BLaER1 treated with 17β-estradiol and CSF1 and Interleukin-3, amounts not matched to agents 10 nM and 100 nM (cell line): ENCODE measurements around the gene NKX6-2.
A peak's percentile ranks its signal among the peaks of the same experiment; 100 is the strongest.

Experiments
- H3K27ac ChIP-seq, 11 experiments: shearing (Covaris generic); formaldehyde crosslinking; 2 replicates each; pipeline ENCODE4 v1.8.1; 2022
- H3K27me3 ChIP-seq, 11 experiments: shearing (Covaris generic); formaldehyde crosslinking; 2 replicates each; pipeline ENCODE4 v1.8.1; 2022
- H3K36me3 ChIP-seq, 11 experiments: shearing (Covaris generic); formaldehyde crosslinking; 2 replicates each; pipeline ENCODE4 v1.8.1; 2022
- H3K4me1 ChIP-seq, 10 experiments: shearing (Covaris generic); formaldehyde crosslinking; 2 replicates each; pipeline ENCODE4 v1.8.1; 2022
- H3K4me2 ChIP-seq, 11 experiments: shearing (Covaris generic); formaldehyde crosslinking; 2 replicates each; pipeline ENCODE4 v1.8.1; 2022
- H3K4me3 ChIP-seq, 10 experiments: shearing (Covaris generic); formaldehyde crosslinking; 2 replicates each; pipeline ENCODE4 v1.8.1; 2022
- H3K9ac ChIP-seq, 11 experiments: shearing (Covaris generic); formaldehyde crosslinking; 2 replicates each; pipeline ENCODE4 v1.8.1; 2022
- H3K9me3 ChIP-seq, 11 experiments: shearing (Covaris generic); formaldehyde crosslinking; replicated peaks in 1 of 11; 2 replicates each; pipeline ENCODE4 v1.8.1; 2022
- H4K20me1 ChIP-seq, 11 experiments: shearing (Covaris generic); formaldehyde crosslinking; 2 replicates each; pipeline ENCODE4 v1.8.1; 2022
- Cebpa-rat ChIP-seq, 11 experiments: shearing (Covaris generic); IDR thresholded peaks; 2 replicates each; pipeline ENCODE4 v1.8.1; 2022

NKX6-2 gene

DNA sequence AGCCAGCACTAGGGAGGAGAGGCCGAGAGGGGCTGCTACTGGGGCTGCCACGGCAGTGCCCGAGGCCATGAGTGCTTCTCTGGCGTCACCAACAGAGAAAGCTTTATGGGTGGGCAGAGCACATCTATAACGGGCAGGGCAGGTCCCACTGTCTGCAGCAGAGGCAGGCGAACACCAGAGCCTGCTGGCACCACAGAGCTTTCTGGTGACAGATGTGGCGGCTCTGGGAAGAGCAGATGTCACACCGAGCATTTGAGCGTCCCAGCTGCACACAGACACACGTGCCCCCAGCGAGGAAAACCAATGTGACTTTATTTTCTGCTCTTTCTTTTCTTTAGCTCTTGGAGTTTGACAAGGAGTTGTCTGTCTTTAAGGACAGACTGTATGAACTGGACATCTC, 20.5 kb downstream of the NKX6-2 start:
- Histone ChIP-seq H3K27me3 (no peaks in the 10 kb centered on the region), H3K4me2 (peak overlapping the region in 3 of 11 experiments; percentile 10 to 40 (median 38); a peak in 3 of 22 replicates), H3K9ac (no peak overlapping the region; a peak in 1 of 22 replicates), H3K27ac (no peak overlapping the region), H4K20me1 (peaks cover 0 to 50% (median 17%) of the 10 kb centered on the region in 11 experiments; a peak in 14 of 22 replicates), H3K9me3 (peaks cover 15 to 27% (median 20%) of the 10 kb centered on the region in 11 experiments; a peak in 19 of 22 replicates), H3K4me1 (peaks cover 0 to 13% (median 6%) of the 10 kb centered on the region in 10 experiments; a peak in 10 of 20 replicates), H3K36me3 (peaks cover 10 to 46% (median 25%) of the 10 kb centered on the region in 11 experiments), H3K4me3 (no peak overlapping the region)
- TF ChIP-seq Cebpa-rat (IDR thresholded peaks at IDR 0.05): no peak

GRCh38 chr10:132764108-132764507, 21.8 kb downstream of the NKX6-2 start:
- Histone ChIP-seq H3K4me1 (peaks cover 0 to 13% (median 6%) of the 10 kb centered on the region in 10 experiments; a peak in 10 of 20 replicates), H3K27ac (no peak overlapping the region), H4K20me1 (peaks cover 0 to 64% (median 17%) of the 10 kb centered on the region in 11 experiments; a peak in 14 of 22 replicates), H3K36me3 (peaks cover 7 to 48% (median 18%) of the 10 kb centered on the region in 11 experiments), H3K4me3 (no peak overlapping the region), H3K4me2 (no peak overlapping the region), H3K9me3 (peaks cover 12 to 19% (median 17%) of the 10 kb centered on the region in 11 experiments; a peak in 19 of 22 replicates), H3K27me3 (no peaks in the 10 kb centered on the region), H3K9ac (no peak overlapping the region)
- TF ChIP-seq Cebpa-rat (IDR thresholded peaks at IDR 0.05): no peak

DNA sequence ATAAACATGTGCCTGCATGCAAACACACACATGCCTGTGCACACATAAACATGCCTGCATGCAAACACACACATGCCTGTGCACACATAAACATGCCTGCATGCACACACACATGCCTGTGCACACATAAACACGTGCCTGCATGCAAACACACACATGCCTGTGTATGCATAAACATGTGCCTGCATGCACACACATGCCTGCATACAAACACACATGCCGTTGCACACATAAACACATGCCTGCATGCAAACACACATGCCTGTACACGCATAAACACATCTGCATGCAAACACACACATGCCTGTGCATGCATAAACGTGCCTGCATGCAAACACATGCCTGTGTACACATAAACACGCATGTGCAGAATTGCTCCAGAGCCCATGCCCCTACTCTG, 22.4 kb downstream of the NKX6-2 start:
- peaks cover 0 to 69% (median 17%) of the 10 kb centered on the region in 11 experiments; a peak in 14 of 22 replicates for H4K20me1 ChIP-seq
- no peaks in the 10 kb centered on the region for H3K27me3 ChIP-seq
- TF ChIP-seq Cebpa-rat (IDR thresholded peaks at IDR 0.05): no peak
- peaks cover 6 to 13% (median 11%) of the 10 kb centered on the region in 11 experiments; a peak in 19 of 22 replicates for H3K9me3 ChIP-seq
- H3K4me3 ChIP-seq: no peak overlapping the region
- H3K9ac ChIP-seq: no peak overlapping the region
- H3K27ac ChIP-seq: no peak overlapping the region
- H3K36me3 ChIP-seq: peaks cover 1 to 48% (median 12%) of the 10 kb centered on the region in 11 experiments; a peak in 21 of 22 replicates
- H3K4me2 ChIP-seq: no peak overlapping the region
- H3K4me1 ChIP-seq: peaks cover 0 to 13% (median 6%) of the 10 kb centered on the region in 10 experiments; a peak in 10 of 20 replicates

DNA sequence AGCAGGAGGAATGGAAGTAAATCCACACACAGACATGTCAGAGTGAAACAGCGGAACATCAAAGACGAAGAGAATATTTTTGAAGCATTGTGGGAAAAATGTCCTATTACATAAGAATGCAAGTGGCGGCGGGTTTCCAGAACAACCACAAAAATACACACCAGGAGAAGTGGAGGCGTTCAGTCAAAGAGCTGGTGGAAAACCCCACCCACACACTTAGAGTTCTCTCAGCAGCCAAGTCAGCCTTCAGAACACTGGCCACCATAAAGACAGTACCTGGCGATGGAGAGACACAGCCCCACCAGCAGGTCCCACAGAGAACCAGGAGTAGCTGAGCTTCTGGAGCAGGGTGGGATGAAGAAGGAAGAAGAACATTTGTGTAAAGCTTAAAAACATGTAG, 23.7 kb downstream of the NKX6-2 start:
- Histone ChIP-seq H3K27ac (no peak overlapping the region), H3K9ac (no peak overlapping the region), H4K20me1 (peaks cover 0 to 82% (median 17%) of the 10 kb centered on the region in 11 experiments; a peak in 14 of 22 replicates), H3K9me3 (peaks cover 0 to under 1% (median 0%) of the 10 kb centered on the region in 11 experiments; a peak in 3 of 22 replicates), H3K36me3 (peaks cover 0 to 47% (median 3%) of the 10 kb centered on the region in 11 experiments; a peak in 10 of 22 replicates), H3K4me1 (peaks cover 0 to 13% (median 6%) of the 10 kb centered on the region in 10 experiments; a peak in 10 of 20 replicates), H3K4me3 (no peak overlapping the region), H3K4me2 (no peak overlapping the region), H3K27me3 (no peaks in the 10 kb centered on the region)
- no peak for TF ChIP-seq Cebpa-rat (IDR thresholded peaks at IDR 0.05)

- Histone ChIP-seq H4K20me1 (peaks cover 0 to 85% (median 17%) of the 10 kb centered on the region in 11 experiments; a peak in 14 of 22 replicates), H3K9me3 (no peaks in the 10 kb centered on the region), H3K27ac (no peak overlapping the region), H3K4me1 (peaks cover 0 to 13% (median 6%) of the 10 kb centered on the region in 10 experiments; a peak in 10 of 20 replicates), H3K4me2 (no peak overlapping the region), H3K27me3 (no peaks in the 10 kb centered on the region), H3K9ac (no peak overlapping the region), H3K4me3 (no peak overlapping the region), H3K36me3 (peaks cover 0 to 52% (median 4%) of the 10 kb centered on the region in 11 experiments; a peak in 11 of 22 replicates)
- no peak for TF ChIP-seq Cebpa-rat (IDR thresholded peaks at IDR 0.05)
These were observed 24.4 kb downstream of the NKX6-2 start for GRCh38 chr10:132761395-132762060.

GRCh38 chr10:132758865-132759264, 27.1 kb downstream of the NKX6-2 start:
- no peak for TF ChIP-seq Cebpa-rat (IDR thresholded peaks at IDR 0.05)
- Histone ChIP-seq H3K9me3 (no peaks in the 10 kb centered on the region), H3K27me3 (no peaks in the 10 kb centered on the region), H3K36me3 (peaks cover 6 to 70% (median 24%) of the 10 kb centered on the region in 11 experiments; a peak in 19 of 22 replicates), H3K27ac (no peak overlapping the region), H3K4me3 (no peak overlapping the region), H3K4me1 (peaks cover 0 to 7% (median 0%) of the 10 kb centered on the region in 10 experiments; a peak in 2 of 20 replicates), H3K9ac (no peak overlapping the region), H4K20me1 (peaks cover 0 to 86% (median 8%) of the 10 kb centered on the region in 11 experiments; a peak in 11 of 22 replicates), H3K4me2 (no peak overlapping the region)

- no peak for TF ChIP-seq Cebpa-rat (IDR thresholded peaks at IDR 0.05)
- peaks cover 11 to 83% (median 34%) of the 10 kb centered on the region in 11 experiments; a peak in 19 of 22 replicates for H3K36me3 ChIP-seq
- H3K27ac ChIP-seq: no peak overlapping the region
- H4K20me1 ChIP-seq: peaks cover 0 to 86% (median 10%) of the 10 kb centered on the region in 11 experiments; a peak in 8 of 22 replicates
- no peak overlapping the region for H3K4me3 ChIP-seq
- H3K27me3 ChIP-seq: no peaks in the 10 kb centered on the region
- no peaks in the 10 kb centered on the region for H3K9me3 ChIP-seq
- H3K4me2 ChIP-seq: no peak overlapping the region
- H3K9ac ChIP-seq: no peak overlapping the region
- H3K4me1 ChIP-seq: peaks cover 0 to 4% (median 0%) of the 10 kb centered on the region in 10 experiments; a peak in 1 of 20 replicates
These were observed 28.8 kb downstream of the NKX6-2 start for GRCh38 chr10:132757171-132757570.

DNA sequence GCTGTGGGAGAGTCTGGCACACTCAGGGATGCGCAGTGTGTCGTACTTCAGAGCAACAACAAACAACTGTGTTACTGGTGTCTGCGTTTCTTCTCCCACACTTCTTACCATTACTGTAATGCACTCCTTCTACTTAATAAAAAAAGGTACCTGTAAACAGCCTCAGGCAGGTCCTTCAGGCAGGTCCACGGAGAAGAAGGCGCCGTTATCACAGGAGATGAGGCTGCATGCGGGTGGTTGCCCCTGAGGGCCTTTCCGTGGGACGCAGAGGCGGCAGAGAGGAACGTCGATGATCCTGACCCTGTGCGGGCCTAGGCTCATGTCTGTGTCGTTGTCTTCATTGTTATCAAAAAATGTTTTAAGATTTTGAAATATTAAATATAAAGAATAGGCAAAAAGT, 29.4 kb downstream of the NKX6-2 start:
- H3K27ac ChIP-seq: no peak overlapping the region
- H4K20me1 ChIP-seq: peaks cover 0 to 87% (median 10%) of the 10 kb centered on the region in 11 experiments; a peak in 8 of 22 replicates
- TF ChIP-seq Cebpa-rat (IDR thresholded peaks at IDR 0.05): no peak
- H3K36me3 ChIP-seq: peaks cover 11 to 86% (median 34%) of the 10 kb centered on the region in 11 experiments; a peak in 19 of 22 replicates
- no peak overlapping the region for H3K4me2 ChIP-seq
- no peaks in the 10 kb centered on the region for H3K27me3 ChIP-seq
- no peaks in the 10 kb centered on the region for H3K9me3 ChIP-seq
- no peak overlapping the region for H3K9ac ChIP-seq
- no peaks in the 10 kb centered on the region for H3K4me1 ChIP-seq
- no peak overlapping the region for H3K4me3 ChIP-seq

- H3K9me3 ChIP-seq: no peaks in the 10 kb centered on the region
These were observed 30.7 kb downstream of the NKX6-2 start for GRCh38 chr10:132755166-132755711.

More at GRCh38 chr10:132755166-132755711, 30.7 kb downstream of the NKX6-2 start:
- H3K27me3 ChIP-seq: no peaks in the 10 kb centered on the region
- H3K27ac ChIP-seq: no peak overlapping the region
- no peak overlapping the region for H3K4me2 ChIP-seq
- H3K9ac ChIP-seq: no peak overlapping the region
- peaks cover 15 to 90% (median 39%) of the 10 kb centered on the region in 11 experiments; a peak in 19 of 22 replicates for H3K36me3 ChIP-seq
- H4K20me1 ChIP-seq: peaks cover 0 to 96% (median 10%) of the 10 kb centered on the region in 11 experiments; a peak in 7 of 22 replicates
- H3K4me1 ChIP-seq: no peaks in the 10 kb centered on the region
- H3K4me3 ChIP-seq: no peak overlapping the region
- no peak for TF ChIP-seq Cebpa-rat (IDR thresholded peaks at IDR 0.05)
